ENCODE results near the gene TRAF1. TPM values are rescaled to one million over a fixed set of nuclear protein-coding genes. Genes with fewer than 3 reads are reported as not detected.

TRAF1 gene
- total and polyA plus RNA-seq, 10 of the 15 experiments (the other 5 are each of a cell fraction or from before 2014, with no cell fraction given) = 13.8 to 163 (median 128) TPM

- TF ChIP-seq ATF2 (IDR thresholded peaks at IDR 0.05; ENCODE audit: low read length) (no peak), PBX3 (IDR thresholded peaks at IDR 0.05; ENCODE audit: insufficient replicate concordance, low read depth, low read length) (peak; percentile 9), KLF5 (IDR thresholded peaks at IDR 0.05; ENCODE audit: partially characterized antibody) (no peak), TBL1XR1 (IDR thresholded peaks at IDR 0.05; ENCODE audit: low read depth, low read length) (peak; percentile 15; the same call in 1 of the 2 replicates), MYC (IDR thresholded peaks at IDR 0.05; ENCODE audit: insufficient read depth, insufficient read length, insufficient replicate concordance, low read length, severe bottlenecking) (no peak)
Measured at GRCh38 chr9:120925535-120926396, 830 bp downstream of the TRAF1 start (continued).
